Stimulated activated naive CD4-positive, alpha-beta T cell treated with Interleukin-2 at 50 U/mL for 16 hours (primary cell): ENCODE measurements around the gene MRPL36.

Source experiments
- DNase-seq: peaks from one replicate; lab custom pipeline; 2025; lab: John Stamatoyannopoulos, UW

The MRPL36 gene

DNA sequence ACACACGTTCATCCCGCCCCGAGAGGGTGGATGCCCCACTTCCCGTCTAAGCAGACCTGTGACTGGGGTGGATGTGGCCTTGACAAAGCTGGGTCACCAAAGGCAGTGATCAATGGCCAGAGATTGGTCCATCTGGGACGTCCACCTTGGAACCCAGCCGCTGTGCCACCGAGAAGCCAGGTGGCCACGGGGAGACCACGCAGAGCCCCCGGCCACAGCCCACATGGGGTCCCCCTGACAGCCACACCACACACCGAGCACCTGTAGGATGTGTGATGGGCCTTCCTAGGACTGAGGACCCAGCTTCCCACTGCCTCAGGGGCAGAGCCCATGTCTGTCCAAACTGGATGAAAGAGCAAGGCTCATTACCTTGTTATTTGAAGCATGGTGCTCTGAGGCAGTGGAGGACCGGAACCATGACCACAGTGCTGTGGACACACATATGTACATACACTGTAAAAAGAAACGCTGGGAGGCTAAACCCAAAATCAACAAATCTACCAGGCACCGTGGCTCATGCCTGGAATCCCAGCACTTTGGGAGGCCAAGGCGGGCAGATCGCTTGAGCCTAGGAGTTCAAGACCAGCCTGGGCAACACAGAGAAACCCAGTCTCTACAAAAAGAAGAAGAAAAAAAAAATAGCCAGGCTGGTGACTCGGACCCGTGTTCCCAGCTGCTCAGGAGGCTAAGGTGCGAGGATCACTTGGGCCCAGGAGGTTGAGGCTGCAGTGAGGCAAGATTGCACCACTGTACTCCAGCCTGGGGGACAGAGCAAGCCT, 50.1 kb downstream of the MRPL36 start:
- DNase-seq: no peak

- no peak for DNase-seq
Observed at GRCh38 chr5:1748845-1749244, 50.8 kb downstream of the MRPL36 start.
